MCF 10A (cell line): Measurements from ENCODE around the gene MSLN. TPM values are rescaled to one million over a fixed set of nuclear protein-coding genes. Genes with fewer than 3 reads are reported as not detected.

Source experiments
- BruUV-seq: library from RNA; stranded (reverse); fragments of 400-500 nt; replicated peaks from 2 replicates; lab custom pipeline; 2021; lab: Mats Ljungman, UMichigan
- CTCF ChIA-PET: fragments of 300-600 bp; sonication (Branson Sonifier 250); formaldehyde crosslinking; extraction: SDS; loops from one replicate; lab custom pipeline; 2021; ENCODE audit warnings: antibody characterized with exemption, inconsistent platforms; lab: Yijun Ruan, JAX
- POLR2A ChIA-PET: fragments of 300-600, 350-650 bp; sonication (Branson Sonifier 250); formaldehyde crosslinking; extraction: SDS; loops from one replicate; lab custom pipeline; 2020; ENCODE audit warnings: antibody characterized with exemption, inconsistent platforms; lab: Yijun Ruan, JAX
- DNase-seq: peaks from one replicate; pipeline ENCODE4 v3.0.0-alpha.2; 2018; ENCODE audit not compliant: unreplicated experiment
- H3K27ac Mint-ChIP-seq: one replicate; pipeline ENCODE4 v1.8.0; 2022; ENCODE audit warnings: mild to moderate bottlenecking, low read depth, mixed read lengths; ENCODE audit not compliant: unreplicated experiment
- H3K27me3 Mint-ChIP-seq: one replicate; pipeline ENCODE4 v1.8.0; 2022; ENCODE audit warnings: mixed read lengths; ENCODE audit not compliant: insufficient read depth, unreplicated experiment
- H3K36me3 Mint-ChIP-seq: one replicate; pipeline ENCODE4 v1.8.0; 2022; ENCODE audit warnings: mild to moderate bottlenecking, moderate library complexity, mixed read lengths; ENCODE audit not compliant: insufficient read depth, unreplicated experiment
- H3K4me1 Mint-ChIP-seq: one replicate; pipeline ENCODE4 v1.8.0; 2022; ENCODE audit warnings: mixed read lengths; ENCODE audit not compliant: insufficient read depth, unreplicated experiment
- H3K4me3 Mint-ChIP-seq: one replicate; pipeline ENCODE4 v1.8.0; 2022; ENCODE audit warnings: mild to moderate bottlenecking, moderate library complexity, mixed read lengths; ENCODE audit not compliant: unreplicated experiment
- H3K9me3 Mint-ChIP-seq: one replicate; pipeline ENCODE4 v1.8.0; 2022; ENCODE audit warnings: mixed read lengths; ENCODE audit not compliant: unreplicated experiment
- intact Hi-C: fragments of 100-400 bp; cut with micrococcal nuclease; formaldehyde crosslinking; loops from 2 replicates; pipeline ENCODE4 v1.14.1; 2022
- total RNA-seq: library from RNA; stranded (reverse); gene quantifications from 2 replicates; pipeline ENCODE4 v1.2.3, GENCODE V29; 2022
- TF ChIP-seq, protein P1 (sequence below): fragments of 200-600 bp; IDR thresholded peaks from one replicate; pipeline ENCODE4 v1.8.0; 2022; ENCODE audit warnings: antibody characterized with exemption, mild to moderate bottlenecking; ENCODE audit not compliant: unreplicated experiment

Gene MSLN
- total RNA-seq, 1 experiment from 2014 or later, result 25.2 TPM

DNA sequence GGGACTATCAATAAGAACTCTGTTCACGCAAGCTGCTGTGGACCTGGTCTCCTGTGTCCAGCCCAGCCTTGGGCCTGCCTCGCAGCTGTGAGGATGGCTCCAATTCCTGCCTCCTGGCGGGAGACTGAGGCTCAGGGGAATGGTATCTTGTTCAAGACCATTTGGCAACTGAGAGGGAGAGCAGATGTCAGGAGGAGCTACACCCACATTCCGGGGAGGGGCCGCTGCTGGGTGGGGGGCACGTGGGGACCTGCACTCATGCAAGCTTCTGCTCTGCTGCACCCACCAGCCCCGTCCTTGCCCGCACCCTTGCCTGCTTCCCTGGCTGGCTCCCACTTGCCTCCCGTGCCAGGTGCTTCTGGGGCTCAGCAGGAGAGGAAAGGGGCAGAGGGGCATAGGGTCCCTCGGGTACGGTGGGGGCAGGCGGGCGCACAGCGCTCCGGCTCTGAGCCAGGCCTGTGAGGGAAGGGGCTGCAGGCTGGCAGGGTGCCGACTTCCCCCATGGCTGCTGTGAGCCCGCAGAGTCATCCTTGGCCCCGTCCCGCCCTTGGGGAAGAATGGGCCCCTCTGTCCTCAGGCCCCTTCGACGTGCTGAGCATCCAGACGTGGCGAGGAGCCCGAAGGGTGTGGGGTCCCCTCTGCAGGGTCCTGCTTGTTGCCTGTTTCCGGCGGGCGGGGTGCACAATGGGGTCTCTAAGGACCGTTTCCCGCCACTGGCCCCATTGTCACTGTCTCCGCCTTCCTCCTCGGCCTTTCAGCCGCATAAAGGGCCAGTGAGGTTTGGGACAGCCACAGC is 42.9 kb upstream of the MSLN start:
- no peaks in the 10 kb centered on the region for H3K27me3 Mint-ChIP-seq
- CTCF ChIA-PET, result interaction anchor here (0.6 to 2.0 kb wide), 4 partner anchors 10 to 256 kb away, joined by 3 to 5 read pairs (median 4); no protein-coding TSS in a partner anchor
- TF ChIP-seq, protein P1, sequence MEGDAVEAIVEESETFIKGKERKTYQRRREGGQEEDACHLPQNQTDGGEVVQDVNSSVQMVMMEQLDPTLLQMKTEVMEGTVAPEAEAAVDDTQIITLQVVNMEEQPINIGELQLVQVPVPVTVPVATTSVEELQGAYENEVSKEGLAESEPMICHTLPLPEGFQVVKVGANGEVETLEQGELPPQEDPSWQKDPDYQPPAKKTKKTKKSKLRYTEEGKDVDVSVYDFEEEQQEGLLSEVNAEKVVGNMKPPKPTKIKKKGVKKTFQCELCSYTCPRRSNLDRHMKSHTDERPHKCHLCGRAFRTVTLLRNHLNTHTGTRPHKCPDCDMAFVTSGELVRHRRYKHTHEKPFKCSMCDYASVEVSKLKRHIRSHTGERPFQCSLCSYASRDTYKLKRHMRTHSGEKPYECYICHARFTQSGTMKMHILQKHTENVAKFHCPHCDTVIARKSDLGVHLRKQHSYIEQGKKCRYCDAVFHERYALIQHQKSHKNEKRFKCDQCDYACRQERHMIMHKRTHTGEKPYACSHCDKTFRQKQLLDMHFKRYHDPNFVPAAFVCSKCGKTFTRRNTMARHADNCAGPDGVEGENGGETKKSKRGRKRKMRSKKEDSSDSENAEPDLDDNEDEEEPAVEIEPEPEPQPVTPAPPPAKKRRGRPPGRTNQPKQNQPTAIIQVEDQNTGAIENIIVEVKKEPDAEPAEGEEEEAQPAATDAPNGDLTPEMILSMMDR, result no peak
- H3K4me1 Mint-ChIP-seq, result peaks cover 12% of the 10 kb centered on the region
- BruUV-seq, result no TSS peak
- intact Hi-C loops, result no loop called here
- H3K4me3 Mint-ChIP-seq, result no peak overlapping the region
- H3K27ac Mint-ChIP-seq, result no peak overlapping the region
- no peaks in the 10 kb centered on the region for H3K9me3 Mint-ChIP-seq
- no peak for DNase-seq
- H3K36me3 Mint-ChIP-seq, result peaks cover 26% of the 10 kb centered on the region
- POLR2A ChIA-PET, result interaction anchor here (2.2 to 8.8 kb wide), 2 partner anchors 7 to 42 kb away, joined by 4 to 124 read pairs; partner anchors contain the start of genes ANTKMT, CCDC78, HAGHL and RHBDL1

DNA sequence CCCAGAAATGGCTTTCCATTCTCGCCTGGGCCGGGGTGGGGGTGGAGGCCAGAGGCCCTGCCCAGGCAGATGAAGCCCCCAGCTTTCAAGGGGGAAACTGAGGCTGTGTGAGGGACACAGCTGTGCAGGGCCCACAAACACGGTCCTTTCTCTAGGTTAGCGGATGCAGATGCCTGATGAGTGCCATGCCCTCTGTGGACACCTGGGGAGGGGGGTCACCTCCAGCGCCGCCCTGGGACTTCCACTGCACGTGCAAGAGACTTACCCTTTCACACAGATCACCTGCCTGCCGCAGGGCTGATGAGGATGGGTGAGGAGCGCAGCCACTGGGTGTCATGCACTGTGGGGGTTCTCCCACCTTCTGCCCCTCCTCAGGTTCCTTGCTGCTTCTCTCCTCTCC is 42.1 kb upstream of the MSLN start:
- BruUV-seq, result no TSS peak
- POLR2A ChIA-PET, result interaction anchor here (2.0 to 2.2 kb wide), 2 partner anchors 9 to 67 kb away, joined by 5 to 9 read pairs; partner anchors contain the start of gene HAGHL

DNA sequence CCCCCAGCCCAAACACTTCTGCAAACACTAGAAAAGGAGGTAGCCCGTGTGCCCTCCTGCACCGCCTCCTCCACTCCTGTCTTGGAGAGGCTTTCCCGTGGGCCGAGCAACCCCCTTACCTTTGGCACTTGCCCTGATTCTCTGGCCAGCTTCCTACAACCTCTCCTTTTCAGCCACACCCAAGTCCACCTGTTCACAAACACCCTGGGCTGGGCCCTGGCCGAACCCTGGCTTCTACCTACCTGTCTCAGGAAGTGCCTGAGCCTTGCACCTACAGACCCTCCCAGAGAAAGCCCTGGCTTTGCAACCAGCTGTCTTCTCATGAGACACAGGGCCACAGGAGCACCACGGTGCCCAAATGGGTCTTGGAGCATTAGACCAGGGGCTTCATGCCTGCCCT is 41.6 kb upstream of the MSLN start:
- no peak for DNase-seq
- ChIA-PET CTCF (interaction anchor here (1.1 to 2.4 kb wide), 3 partner anchors 9 to 336 kb away, joined by 4 to 11 read pairs (median 4); no protein-coding TSS in a partner anchor), POLR2A (interaction anchor here (0.6 to 4.7 kb wide), 8 partner anchors 9 to 128 kb away, joined by 4 to 26 read pairs (median 22); partner anchors contain the start of genes CIAO3, HAGHL and WDR24)
- peaks cover 9% of the 10 kb centered on the region for H3K4me1 Mint-ChIP-seq
- TF ChIP-seq, protein P1, result no peak
- intact Hi-C loops, result no loop called here
- BruUV-seq, result no TSS peak
- no peaks in the 10 kb centered on the region for H3K27me3 Mint-ChIP-seq
- peak overlapping the region; percentile 78 for H3K4me3 Mint-ChIP-seq
- H3K36me3 Mint-ChIP-seq, result peaks cover 36% of the 10 kb centered on the region
- peak overlapping the region; percentile 12 for H3K27ac Mint-ChIP-seq
- no peaks in the 10 kb centered on the region for H3K9me3 Mint-ChIP-seq

More for the DNA sequence above, 42.1 kb upstream of the MSLN start:
- peaks cover 34% of the 10 kb centered on the region for H3K36me3 Mint-ChIP-seq
- DNase-seq, result no peak
- intact Hi-C loops, result no loop called here
- CTCF ChIA-PET, result interaction anchor here (0.7 to 2.4 kb wide), 3 partner anchors 8 to 255 kb away, joined by 3 to 11 read pairs (median 4); no protein-coding TSS in a partner anchor
- H3K27ac Mint-ChIP-seq, result no peak overlapping the region
- H3K27me3 Mint-ChIP-seq, result no peaks in the 10 kb centered on the region
- TF ChIP-seq, protein P1, result no peak
- H3K9me3 Mint-ChIP-seq, result no peaks in the 10 kb centered on the region
- H3K4me3 Mint-ChIP-seq, result peak overlapping the region; percentile 78
- H3K4me1 Mint-ChIP-seq, result peaks cover 9% of the 10 kb centered on the region
